GM20431 (cell line): ENCODE measurements around the gene KBTBD13.
"Not testable (repeated sequence)": the region's sequence is repeated elsewhere in the genome, so short reads cannot be mapped to it uniquely, and the experiment has no call there.

Experiments
- in situ Hi-C: fragments of 300-500 bp; cut with MseI, MboI; formaldehyde crosslinking; loops from one replicate; pipeline ENCODE4 v1.15.0; 2020; ENCODE audit warnings: low sequenced_read_pairs; ENCODE audit not compliant: unreplicated experiment

KBTBD13 gene

DNA sequence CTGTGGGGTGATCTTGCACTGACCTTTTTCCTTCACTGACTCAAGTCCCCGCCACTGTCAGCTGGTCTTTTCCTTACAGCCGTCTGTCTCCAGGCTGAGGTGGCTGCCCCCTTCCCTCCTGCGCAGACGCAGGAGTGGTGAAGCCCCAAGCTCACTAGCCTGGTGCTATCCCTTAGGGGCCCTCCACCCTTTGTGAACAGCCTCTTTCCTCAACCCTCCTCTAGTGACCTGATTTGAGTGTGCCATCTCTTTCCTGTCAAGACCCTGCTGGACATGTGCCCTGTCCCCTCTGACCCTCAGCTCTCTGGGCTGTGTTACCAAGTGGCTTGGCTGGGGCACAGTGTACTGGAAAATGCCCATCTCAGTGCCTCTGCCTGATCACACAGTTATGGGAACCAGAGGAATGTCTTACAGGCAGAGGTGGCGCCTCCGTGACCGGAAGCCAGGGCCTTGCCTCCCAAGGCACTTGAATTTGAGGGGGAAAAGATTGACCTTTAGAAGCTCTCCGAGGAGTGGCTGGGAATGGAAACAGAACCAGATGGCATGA, 8.7 kb downstream of the KBTBD13 start:
- in situ Hi-C loops, result loop anchor here (10.0 kb wide), 1 partner anchor 50 kb away; no protein-coding TSS in a partner anchor

DNA sequence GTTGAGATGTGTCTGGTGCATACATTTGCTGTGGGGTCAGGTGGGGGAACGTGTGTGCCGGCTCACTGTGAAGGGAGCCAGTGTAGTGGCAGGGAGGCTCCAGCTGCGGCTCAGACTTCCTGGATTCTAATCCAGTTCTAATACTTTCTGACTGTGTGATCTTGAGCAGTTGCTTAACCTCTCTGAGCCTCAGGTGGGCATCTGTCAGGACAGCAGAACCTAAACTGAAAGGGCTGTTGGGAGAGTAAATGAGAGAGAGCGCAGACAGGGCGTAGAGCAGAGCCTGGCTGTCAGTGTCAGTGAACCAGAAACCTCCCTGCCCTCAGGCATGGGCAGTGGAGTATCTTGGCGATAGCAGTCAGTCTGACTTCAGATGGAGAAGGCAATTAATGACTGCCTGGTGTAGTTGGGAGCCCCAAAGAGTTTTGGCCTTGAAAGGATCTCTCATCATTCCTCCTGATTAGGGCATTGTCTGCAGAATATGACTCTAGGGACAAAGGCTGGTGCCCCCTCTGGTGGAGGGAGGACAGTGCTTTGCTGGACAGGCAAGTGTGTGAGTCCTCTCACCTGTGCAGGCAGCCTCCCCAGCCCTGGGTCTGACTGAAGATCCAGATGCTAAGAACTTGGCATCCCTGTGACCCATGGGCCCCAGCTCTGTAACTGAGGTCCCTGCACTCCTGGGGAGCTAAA, 9.6 kb downstream of the KBTBD13 start:
- in situ Hi-C loops, result loop anchor here (10.0 kb wide), 1 partner anchor 51 kb away; no protein-coding TSS in a partner anchor

DNA sequence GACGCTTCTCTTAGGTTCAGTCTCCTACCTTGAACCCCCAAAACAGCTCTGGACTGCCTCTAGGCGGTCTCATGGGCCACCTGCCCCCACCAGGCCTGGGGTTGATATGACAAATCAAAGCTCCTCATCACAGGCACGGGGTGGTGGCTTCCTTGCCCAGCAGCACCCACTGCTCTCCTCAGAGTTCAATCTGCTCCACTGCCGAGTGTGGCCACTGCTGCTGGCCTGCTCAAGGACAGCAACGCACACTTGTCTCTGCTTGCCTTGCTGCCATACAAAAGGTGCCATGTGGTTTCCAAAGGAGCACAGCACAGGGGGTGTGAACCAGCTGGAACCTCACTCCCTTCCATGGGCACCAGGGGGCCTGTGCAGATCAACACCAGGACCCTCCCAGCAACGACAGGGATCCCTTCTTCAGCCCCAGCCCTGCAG, 10.2 kb downstream of the KBTBD13 start:
- in situ Hi-C loops, result loop anchor here (10.0 kb wide), 1 partner anchor 52 kb away; no protein-coding TSS in a partner anchor

DNA sequence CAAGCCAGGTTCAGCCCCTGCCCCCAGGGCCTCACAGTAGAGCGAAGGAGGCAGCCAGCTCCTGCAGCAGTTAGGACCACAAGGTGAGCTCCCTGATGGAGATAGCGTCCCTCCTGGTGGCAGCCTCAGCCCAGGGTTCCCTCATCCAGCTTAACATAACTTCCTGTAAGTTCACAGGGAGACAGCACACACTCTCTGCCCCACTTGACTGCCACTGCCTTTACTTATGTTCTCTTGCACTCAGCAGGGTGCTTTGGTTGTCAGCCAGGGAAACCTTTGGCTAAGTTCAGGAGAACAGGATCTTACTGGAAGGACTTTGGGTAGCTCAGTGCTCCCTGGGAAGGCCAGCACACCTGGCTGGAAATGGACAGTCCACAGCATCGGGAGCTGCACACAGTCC, 10.9 kb downstream of the KBTBD13 start:
- in situ Hi-C loops, result loop anchor here (10.0 kb wide), 1 partner anchor 53 kb away; no protein-coding TSS in a partner anchor

DNA sequence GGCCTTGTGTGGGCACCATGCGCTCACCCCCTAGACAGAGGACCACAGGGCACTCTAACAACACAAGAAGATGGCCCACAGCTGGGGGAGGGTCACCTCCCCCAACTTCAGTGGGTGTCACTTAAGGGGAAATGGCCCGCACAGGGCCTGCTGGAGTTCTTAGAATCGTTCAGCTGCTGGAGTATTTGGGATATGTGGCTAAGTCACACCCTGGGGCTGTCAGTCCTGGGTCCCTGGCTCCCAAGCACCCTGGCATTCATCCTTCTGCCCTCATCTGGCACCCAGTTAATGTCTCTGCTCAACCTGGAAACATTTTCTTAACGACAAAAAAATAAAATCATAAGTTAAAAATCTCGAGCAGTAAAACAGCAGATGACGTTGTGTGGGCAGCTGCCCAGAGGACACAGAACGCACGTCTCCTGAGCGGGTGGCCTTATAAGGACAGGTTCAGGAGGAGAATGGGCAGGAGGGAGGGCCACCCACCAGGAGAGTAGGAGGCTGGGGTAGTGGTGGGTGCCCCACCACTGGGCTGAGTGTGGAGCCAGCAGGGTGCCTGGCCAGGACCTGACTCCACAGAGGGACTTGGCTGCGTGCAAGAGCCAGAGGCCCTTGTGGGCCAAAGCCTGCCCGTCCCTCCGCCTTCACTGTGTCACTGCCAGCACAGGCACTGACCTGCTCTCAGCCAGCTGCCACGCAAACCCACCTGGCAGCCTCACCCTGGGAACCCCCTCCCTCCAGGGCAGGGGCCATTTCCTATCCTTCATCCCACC, 11.5 kb downstream of the KBTBD13 start:
- in situ Hi-C loops, result loop anchor here (10.0 kb wide), 1 partner anchor 53 kb away; no protein-coding TSS in a partner anchor

DNA sequence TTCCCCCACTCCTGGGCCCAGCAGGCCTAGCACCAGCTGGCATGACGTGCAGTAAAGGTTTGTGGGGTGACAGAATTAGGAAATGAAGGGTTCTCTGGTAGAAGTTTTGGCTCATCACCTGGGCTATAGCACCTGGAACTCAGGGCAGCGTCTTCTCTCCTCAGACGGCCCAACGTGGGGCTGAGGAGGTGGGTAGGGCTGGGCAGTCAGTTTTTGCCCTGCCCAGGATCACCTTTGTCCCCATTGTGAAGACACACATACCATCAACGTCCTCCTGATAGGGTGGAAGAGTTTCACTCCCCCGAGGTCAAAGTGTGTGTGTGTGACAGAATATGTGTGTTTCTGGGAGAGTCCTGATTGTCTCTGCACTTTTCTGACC, 12.1 kb downstream of the KBTBD13 start:
- in situ Hi-C loops, result loop anchor here (10.0 kb wide), 1 partner anchor 54 kb away; no protein-coding TSS in a partner anchor

DNA sequence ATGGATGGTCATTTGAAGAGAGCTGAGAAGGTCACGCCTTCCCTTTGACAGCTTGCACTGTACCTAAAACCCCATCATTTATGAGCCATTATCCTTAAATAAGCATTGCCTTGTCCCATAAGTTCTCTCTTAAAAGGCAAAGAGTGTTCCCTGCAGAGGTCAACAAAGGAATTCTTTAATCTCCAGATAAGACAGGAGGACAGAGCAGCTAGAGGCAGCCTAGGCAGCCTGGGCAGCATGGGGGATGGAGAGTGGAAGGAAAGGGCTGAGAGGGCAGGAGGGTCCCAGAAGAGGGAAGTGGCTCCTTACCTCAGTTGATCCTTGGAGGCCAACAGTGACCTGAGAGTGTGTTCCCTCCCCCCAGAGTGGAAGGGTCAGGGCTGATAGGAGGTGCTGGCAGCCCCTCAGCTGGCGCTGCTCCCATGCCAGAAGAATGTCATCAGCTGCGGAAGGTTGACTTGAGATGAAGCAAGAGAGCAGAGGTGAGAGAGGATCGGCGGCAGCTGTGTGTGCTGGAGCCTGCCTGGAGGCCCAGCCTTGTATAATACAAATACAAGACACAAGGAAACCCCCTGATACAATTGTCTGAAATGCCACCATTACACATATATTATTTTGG, 12.8 kb downstream of the KBTBD13 start:
- in situ Hi-C loops, result loop anchor here (10.0 kb wide), 1 partner anchor 55 kb away; no protein-coding TSS in a partner anchor

DNA sequence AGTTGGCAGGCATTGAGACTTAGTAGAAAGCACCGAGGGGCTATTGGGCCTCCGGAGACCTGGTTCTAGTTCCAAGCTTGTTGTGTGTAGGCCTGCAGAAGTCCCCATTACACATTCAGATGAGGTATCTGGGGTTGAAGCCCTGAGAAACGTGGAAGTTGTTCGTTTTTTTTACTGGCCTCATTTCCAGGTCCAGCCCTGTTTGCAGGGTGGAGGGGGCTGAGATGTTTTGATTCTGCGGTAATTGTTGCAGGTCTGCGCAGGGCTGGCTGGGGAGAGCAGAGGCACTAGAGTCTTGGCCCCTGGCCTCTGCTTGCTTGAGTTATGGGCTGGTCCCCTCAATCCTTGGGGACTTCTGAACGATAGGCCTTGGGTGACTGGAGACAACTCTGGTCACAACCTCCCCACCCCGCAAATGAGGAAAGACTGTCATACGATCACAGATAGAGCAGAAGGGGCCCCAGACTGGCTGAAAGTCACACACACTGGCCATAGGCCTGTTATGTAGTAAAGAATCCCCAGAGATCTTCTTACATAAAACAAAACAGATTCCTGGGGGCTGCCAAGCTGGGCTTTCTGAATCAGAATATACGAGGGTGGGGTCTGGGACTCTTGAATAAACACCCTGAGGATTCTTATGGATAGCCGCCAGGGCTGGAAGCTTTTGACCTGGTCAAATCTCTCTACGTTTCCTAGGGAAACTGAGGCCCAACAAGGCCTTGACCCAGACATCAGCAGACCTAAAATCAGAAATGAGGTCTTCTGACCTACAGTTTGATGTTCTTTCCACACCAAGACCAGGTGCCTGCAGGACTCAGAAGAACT, 15.6 kb downstream of the KBTBD13 start:
- in situ Hi-C loops, result no loop called here

DNA sequence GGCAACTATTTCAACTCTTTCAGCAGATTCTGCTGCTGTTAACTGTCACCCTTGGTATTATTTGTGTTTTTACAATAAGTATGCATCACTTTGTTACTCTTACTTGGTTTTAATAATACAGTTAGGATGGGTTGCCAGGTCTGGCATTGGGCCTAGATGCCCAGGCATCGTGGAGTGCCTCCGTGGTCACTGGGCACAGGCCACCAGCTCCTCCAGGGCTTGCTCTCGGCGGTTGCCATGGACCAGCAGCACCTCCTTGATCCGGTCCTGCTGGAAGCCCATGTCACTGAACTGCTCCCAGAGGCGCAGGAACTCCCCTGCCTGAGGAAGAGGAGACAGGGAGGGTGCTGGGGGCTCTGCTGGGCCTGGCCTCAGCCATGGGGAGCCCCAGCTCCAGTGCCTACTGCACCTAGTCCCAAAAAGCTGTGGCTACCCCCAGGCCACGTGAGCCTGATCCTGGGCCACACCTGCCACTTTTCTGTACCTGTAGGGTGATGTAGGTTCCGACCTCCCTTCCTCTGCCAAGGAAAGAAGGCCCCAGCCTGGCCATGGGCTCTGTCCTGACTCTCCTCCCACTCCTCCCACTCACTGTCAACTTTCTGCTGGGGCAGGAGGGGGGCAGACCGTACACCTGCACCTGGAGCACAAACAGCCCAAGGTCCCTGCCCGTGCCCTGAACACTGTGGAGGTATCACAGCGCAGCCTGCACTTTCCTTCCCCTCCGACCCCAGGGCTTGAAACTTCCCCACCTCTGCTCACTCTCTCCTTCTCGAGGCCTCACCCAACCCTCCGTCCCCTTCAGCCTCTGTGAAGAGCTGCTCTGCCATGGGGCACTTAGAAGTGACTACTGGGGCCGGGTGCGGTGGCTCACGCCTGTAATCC, 16.6 kb downstream of the KBTBD13 start:
- in situ Hi-C loops, result no loop called here

DNA sequence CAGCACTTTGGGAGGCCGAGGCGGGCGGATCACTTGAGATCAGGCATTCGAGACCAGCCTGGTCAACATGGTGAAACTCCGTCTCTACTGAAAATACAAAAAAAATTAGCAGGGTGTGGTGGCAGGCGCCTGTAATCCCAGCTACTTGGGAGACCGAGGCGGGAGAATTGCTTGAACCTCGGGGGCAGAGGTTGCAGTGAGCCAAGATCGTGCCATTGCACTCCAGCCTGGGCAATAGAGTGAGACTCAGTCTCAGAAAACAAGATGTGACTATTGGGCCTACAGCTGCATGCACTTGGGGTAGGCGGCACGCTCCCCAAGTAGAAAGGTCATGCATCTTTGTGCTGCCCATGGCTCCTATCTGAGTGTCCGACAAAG, 17.2 kb downstream of the KBTBD13 start:
- in situ Hi-C loops, result not testable (repeated sequence)

DNA sequence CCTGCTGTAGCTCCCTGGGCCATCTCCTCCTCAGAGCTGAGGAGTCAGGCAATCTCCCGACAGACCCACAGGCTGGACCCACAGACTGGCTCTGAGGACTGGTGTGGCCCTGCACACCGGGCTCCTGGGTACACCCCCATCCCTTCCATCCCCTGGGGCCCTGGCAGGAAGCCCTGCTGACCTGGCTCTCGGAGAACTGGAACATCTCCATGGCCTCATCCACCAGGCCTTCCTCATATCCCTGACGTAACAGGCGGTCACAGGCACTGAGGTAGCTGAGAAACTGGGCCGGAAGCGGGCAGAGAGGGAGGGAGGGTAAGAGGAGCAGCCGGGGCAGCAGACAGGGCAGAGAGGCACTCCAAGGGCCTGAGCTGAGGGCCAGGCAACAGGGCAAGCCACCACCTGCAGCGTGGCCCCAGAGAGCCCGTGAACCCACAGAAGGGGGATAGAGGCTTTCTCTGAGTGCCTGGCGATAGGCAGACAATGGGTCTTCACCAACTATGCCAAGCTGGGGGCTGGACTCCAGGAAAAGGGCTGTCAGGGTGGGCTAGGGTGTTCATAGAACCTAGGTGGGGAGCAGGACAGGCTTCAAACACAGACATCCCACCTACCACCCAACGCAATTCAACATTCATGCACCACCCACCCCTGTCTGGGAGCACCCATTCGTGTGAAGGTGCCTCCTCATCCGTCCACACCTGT, 17.9 kb downstream of the KBTBD13 start:
- in situ Hi-C loops, result no loop called here

DNA sequence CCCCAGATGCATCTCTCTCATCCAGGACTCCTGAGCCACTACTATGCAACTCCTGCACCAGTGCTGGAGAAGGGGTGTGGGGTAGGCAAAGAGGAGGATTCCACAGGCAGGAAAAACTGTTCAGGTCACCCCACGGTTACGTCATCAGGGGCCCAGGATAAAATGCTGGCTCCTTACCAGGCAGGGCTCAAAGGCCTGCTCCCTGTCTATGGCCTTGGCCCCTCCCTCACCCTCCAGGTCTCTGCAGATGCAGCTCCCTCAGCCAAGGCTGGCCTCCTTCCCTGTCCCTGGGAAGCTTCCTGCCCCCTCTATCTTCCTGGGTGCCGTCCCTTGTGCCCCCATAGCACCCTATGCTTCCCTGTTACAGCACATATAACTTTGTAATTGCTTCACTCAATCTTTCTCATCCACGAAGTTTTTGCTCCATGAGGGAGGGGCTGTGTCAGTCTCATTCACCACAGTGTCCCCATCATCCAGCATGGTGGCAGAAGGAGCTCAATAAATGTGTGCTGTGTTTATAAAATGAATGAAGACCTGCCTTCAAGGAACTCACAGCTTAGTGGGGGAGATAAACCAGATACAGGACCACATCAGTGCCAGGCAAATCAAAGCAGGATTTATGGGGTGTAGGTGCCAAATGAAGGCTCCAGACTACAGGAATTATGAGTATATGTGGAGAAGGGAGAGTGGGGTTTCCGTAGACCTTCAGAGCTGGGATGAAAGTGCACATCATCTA, 18.6 kb downstream of the KBTBD13 start:
- in situ Hi-C loops, result no loop called here

DNA sequence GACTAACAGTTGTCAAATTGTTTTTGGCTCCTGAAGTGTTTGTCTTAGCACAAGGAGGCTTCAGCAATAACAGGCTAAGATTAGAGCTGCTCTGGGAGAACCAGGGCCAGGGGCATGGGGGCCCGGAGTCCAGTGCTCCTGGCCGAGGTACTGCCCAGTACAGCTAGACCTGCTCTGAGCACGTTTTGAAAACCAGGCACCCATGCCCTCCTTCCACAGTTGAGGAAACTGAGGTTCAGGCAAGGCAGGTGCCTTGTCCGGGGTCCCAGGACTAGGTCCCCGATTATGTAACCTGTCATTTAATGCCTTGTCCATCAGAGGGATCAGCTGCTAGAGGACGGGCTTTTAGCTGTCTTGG, 19.2 kb downstream of the KBTBD13 start:
- in situ Hi-C loops, result no loop called here

DNA sequence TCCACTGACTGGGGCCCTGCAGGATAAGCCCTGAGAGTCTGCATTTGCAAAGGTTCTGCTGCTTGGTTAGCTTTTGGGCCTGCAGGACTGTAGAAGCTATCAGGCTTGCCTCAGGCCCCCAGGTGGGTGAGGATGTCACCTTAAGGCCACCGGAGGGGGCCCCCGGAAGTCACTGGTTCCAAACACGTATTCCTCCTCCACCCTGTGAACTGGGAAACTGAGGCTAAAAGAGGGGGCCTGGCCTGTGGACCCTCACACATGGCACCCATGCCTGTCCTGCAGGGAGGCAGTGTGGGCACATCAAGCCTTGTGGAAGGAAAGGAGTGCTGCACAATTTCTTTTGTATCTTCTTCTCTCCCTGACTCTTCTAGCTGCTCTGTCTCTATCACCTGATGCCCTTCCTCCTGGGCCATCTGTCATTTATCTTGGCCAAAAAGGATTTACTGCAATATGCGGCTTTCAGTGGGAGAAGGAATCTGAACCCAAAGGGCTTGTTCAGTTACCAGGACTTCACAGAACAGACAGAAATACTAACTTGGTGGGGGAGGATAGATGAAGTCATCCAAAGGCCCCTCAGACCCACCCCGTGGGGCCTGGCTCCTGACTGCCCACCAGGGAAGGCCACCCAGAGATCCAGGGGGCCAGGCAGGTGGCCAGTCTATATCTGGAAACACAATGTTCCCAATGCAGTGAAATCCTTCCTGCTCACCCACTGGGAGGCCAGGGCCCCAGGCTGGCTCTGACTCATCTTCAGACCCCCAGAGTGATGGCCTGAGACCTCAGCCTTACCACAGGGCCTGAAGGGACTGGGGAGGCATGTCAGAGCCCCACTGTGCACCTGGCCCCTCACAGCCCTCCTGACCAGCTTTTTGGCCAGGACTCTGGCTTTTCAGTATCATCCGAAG, 20.2 kb downstream of the KBTBD13 start:
- in situ Hi-C loops, result no loop called here

DNA sequence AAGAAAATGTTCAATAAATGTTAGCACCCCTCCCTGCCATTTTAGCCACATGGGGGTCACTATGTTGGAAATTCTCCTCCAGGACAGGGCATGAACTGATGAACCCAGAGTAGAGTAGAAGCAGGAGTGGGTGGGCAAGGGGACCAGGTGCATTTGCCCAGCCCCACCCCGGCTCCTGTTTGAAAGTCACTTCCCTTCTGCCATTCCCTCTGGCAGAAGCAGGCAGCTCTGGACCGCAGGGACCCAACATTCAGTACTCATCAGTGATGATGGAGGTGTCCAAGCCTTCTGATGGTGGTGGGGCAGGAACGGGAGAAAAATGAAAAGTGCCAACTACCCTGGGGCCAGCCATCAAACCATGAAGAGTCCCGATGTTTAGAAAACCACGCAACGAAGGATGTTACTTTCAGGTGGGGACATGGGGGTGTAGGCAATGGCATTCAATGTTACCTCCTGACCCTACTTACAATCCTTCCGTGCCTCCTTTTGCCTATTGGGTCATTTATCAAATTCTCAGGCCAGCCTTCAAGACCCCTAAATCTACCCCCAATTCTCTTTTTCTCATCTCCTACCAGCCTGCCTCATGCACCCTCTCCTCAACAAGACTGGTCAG, 21.2 kb downstream of the KBTBD13 start:
- in situ Hi-C loops, result no loop called here

DNA sequence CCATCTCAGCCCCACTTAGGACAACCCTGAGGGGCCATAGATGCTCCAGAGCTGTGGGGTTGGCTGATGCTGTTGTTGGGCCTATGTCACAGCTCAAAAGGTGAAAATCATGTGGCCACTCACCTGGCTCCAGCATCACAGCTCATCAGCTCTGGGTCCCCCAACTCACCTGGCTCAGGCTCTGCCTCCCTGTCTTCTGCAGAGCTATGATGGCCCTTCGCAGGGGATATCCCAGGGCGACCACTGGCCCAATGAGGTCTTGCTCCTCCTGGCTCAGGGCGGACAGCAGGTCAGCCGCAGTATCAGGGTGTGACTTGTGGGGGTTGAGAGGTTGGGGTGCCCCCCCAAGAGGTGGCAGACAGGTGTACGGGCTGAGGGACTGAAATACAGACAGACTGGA, 22.8 kb downstream of the KBTBD13 start:
- in situ Hi-C loops, result no loop called here
